GM23338 (cell line): ENCODE data around the gene OR6B2.

Experiments
- EZH2 ChIP-seq: fragments of 200-600 bp; sonication (generic); IDR thresholded peaks from one replicate; pipeline ENCODE4 v1.8.0; 2017; ENCODE audit warnings: antibody characterized with exemption, mild to moderate bottlenecking, low read depth; ENCODE audit not compliant: unreplicated experiment
- EZH2phosphoT487 ChIP-seq: fragments of 200-600 bp; sonication (generic); IDR thresholded peaks from one replicate; pipeline ENCODE4 v1.8.1; 2018; ENCODE audit warnings: antibody characterized with exemption; ENCODE audit not compliant: unreplicated experiment
- POLR2AphosphoS5 ChIP-seq: IDR thresholded peaks from 2 replicates; pipeline ENCODE4 v1.6.1; 2016; ENCODE audit warnings: antibody characterized with exemption, low read depth
- TF ChIP-seq, protein P1 (sequence below), 2 experiments: fragments of 200-600 bp in 1 of 2; sonication (generic) in 1 of 2; conservative IDR thresholded peaks; 2 replicates each; pipeline versions ENCODE4 v1.5.1 to v1.6.1; 2016 to 2017; ENCODE audit warnings: antibody characterized with exemption in 2 of 2, low read depth in 2 of 2, mild to moderate bottlenecking in 2 of 2, moderate library complexity in 1 of 2
- TF ChIP-seq, protein P2 (sequence below): IDR thresholded peaks from 2 replicates; pipeline ENCODE4 v1.6.1; 2016; ENCODE audit warnings: antibody characterized with exemption

DNA sequence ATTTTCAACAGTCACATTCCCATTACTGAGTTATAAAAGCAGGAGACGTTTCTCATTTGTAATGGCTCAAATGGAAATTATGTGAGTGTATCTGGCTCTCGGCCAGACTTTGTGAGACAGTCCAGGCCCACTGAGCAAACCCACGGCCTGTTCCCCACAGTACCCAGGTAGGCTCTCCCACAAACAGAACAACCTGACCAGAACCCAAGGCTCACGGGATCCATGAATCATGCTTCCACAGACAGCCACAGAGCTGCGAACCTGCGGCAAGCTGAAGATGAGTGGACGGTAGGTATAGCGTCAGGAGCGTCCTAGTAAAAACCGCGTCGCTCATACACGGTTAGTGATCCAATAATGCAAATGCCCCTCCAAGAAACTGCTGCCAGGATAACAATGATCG lies 39.3 kb downstream of the OR6B2 start:
- TF ChIP-seq, protein P1, sequence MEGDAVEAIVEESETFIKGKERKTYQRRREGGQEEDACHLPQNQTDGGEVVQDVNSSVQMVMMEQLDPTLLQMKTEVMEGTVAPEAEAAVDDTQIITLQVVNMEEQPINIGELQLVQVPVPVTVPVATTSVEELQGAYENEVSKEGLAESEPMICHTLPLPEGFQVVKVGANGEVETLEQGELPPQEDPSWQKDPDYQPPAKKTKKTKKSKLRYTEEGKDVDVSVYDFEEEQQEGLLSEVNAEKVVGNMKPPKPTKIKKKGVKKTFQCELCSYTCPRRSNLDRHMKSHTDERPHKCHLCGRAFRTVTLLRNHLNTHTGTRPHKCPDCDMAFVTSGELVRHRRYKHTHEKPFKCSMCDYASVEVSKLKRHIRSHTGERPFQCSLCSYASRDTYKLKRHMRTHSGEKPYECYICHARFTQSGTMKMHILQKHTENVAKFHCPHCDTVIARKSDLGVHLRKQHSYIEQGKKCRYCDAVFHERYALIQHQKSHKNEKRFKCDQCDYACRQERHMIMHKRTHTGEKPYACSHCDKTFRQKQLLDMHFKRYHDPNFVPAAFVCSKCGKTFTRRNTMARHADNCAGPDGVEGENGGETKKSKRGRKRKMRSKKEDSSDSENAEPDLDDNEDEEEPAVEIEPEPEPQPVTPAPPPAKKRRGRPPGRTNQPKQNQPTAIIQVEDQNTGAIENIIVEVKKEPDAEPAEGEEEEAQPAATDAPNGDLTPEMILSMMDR (conservative IDR thresholded peaks at IDR 0.05; ENCODE audit: low read depth in 2 of 2) = no peak
- TF ChIP-seq EZH2 (no peak), POLR2AphosphoS5 (no peak), EZH2phosphoT487 (no peak)
- TF ChIP-seq, protein P2, sequence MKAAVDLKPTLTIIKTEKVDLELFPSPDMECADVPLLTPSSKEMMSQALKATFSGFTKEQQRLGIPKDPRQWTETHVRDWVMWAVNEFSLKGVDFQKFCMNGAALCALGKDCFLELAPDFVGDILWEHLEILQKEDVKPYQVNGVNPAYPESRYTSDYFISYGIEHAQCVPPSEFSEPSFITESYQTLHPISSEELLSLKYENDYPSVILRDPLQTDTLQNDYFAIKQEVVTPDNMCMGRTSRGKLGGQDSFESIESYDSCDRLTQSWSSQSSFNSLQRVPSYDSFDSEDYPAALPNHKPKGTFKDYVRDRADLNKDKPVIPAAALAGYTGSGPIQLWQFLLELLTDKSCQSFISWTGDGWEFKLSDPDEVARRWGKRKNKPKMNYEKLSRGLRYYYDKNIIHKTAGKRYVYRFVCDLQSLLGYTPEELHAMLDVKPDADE = no peak
